HG02885 (cell line): ENCODE data around the gene SLC14A1.
A peak's percentile ranks its signal among the peaks of the same experiment; 100 is the strongest.
"Not testable (repeated sequence)": the region's sequence is repeated elsewhere in the genome, so short reads cannot be mapped to it uniquely, and the experiment has no call there.

ENCODE experiments used
- ATAC-seq: cut with Tn5 transposase; IDR thresholded peaks from one replicate; pipeline ENCODE4 v1.9.1; 2021; ENCODE audit warnings: mild to moderate bottlenecking; ENCODE audit not compliant: unreplicated experiment, poor library complexity

SLC14A1 gene

DNA sequence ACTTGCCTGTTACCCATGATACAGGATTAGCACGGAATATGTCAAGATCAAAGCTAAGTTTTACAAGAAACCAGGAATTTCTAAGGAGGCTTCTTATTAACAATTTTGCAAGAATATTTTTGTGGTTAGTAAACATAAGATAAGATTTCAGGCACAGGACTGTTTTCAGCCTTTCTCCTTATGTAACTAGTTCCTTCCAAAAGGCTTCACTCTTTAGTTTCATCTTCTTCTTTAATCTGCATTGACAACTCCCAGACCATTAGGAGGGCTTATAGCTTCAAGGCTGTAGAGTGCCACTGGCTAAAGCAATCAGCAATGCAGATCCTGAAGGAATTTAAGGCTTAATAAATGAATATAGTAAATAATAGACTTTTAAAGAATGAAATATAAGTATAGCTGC lies 29.3 kb downstream of the SLC14A1 start:
- ATAC-seq: no peak

DNA sequence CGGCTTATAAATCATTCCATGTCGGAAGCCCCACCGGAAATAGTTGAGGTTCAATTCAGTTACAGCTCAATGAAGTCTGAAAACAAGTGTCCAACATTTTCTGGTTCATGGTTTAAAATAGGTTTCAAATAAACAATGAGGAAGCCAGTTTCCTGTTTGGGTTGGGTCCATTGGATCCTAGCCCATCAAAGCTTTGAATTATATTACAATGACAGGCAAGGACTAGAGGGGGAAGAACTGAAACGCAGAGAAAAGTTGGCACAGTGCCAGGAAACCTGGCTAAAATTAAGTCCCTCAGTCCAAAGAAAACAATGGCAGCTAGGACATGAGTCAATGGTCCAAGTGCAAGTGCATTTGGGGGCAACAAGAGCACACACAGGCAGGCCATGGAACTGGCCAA lies 32.0 kb downstream of the SLC14A1 start:
- ATAC-seq: no peak

DNA sequence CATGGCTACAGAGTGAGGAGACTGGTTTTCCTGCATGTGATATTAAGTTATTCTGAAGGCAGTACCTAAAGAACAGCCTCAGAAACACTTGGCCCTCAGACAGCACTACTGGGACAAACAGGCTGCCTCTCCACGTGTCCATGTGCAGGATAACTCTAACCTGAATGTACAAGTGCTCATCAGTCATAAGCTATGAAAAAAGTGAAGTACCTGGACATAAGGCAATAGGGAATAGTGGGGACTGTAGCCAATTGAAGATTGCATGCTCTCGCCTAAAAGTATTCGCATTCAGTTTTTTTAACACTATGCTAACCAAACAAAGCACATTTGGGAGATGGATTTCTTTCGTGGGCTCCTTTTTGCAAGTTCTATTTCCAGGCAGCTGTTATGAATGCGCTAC lies 33.0 kb downstream of the SLC14A1 start:
- ATAC-seq: no peak

DNA sequence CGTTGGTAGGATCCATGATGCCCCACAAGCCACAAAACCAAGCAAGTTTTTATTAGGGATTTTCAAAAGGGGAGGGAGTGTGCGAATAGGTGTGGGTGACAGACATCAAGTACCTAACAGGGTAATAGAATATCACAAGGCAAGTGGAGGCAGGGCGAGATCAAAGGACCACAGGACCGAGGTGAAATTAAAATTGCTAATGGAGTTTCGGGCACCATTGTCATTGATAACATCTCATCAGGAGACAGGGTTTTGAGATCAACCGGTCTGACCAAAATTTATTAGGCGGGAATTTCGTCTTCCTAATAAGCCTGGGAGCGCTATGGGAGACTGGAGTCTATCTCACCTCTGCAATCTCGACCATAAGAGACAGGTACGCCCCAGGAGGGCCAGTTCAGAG lies 33.7 kb downstream of the SLC14A1 start:
- ATAC-seq: not testable (repeated sequence)

DNA sequence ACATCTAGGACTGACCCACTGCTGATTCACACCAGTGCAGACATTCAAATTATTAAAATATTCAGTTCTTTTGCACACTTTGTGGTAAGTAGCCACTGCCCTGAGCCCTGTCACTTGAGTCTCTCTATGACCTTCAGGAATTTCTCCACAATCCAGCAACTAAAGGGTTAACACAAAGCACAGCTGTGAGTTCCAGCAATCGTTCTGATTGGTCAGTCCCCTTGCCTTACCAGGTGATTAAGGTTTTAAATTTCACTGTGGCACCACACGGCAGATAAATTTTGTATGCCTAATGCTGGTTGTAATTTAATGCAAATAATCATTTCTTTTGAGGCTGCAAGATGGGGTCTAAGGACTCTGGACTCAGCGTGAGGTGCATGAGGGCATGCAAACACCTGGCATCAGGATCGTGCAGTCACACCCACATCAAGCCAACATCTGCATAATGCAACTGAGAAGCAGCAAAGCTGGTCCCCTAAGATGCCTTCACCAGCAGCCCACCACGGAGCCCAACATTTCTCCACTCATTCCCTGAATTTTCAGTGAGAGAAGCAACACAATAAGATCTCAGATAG lies 36.6 kb downstream of the SLC14A1 start:
- no peak for ATAC-seq

DNA sequence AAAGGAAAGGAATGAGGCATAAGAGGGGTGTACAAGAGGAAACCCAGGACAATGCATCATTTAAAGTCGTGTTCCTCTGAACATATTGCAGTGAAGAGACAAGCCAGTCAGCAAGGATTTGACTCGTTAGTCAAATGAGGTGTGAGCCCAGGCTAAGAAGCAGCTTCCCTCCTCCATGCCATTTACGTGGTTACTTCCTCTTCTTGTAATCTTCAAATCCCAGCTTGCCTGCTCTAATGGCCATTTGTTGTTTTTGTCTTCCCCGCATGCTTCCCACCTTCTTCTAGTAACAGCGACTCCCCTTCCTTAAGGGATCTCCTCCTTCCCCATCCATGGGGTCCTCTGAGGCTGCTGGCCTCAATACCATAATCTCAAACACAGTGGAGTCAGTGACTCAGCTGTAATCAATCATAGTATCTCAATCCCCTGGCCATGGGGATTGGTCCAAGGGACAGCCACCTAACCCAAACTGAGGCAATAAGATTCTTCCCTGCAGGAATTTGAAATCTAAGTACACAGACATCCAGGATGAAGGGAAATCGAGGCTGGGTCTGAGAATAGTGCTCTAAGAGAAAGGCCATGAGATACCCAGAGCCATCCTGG lies 37.6 kb downstream of the SLC14A1 start:
- ATAC-seq: no peak

DNA sequence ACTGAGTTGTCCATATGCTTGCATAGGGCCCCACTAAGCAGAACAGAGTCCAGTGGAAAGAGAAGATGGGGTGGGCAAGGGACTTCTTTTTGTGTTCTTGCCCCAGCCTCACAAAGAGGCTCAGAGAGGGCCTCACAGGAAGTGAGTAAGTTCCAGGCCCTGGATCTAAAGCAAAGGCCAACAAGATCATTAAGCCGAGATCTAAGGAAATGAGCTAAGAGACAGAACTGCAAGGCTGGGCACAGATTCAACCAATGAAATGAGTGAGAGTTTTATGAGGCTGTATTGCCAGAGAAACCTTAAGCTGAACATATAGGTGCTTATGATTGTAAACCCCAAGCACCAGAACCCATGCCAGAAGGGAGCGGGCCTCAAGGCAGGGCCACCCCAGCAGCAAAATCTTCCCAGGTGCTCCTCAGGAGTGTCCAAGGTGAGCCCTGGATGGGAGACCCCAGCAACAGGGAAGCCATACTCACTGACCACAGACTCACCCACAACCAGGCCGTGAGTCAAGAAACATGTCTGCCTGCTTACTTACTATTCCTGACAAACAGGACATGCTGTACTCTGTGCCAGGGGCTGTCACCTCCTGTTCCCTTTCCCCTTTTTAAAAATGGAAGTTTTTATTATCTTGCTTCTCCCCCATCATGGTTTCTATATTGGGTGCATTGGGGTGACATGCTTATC lies 40.2 kb downstream of the SLC14A1 start:
- ATAC-seq: no peak

DNA sequence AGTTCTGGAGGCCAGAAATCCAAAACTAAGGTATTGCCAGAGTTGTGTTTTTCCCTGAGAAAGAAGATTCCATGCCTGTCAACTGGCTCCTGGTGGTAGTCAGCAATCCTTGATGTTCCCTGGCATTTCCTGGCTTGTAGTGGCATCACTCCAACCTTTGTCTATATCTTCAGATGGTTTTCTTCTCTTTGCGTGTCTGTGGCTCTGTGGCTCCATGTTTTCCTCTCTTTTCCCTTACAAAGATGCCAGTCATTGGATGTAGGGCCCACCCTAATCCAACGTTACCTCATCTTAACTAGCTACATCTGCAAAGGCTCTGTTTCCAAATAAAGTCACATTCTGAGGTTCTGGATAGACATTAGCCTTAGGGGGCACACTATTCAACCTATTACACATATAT lies 41.8 kb downstream of the SLC14A1 start:
- no peak for ATAC-seq

DNA sequence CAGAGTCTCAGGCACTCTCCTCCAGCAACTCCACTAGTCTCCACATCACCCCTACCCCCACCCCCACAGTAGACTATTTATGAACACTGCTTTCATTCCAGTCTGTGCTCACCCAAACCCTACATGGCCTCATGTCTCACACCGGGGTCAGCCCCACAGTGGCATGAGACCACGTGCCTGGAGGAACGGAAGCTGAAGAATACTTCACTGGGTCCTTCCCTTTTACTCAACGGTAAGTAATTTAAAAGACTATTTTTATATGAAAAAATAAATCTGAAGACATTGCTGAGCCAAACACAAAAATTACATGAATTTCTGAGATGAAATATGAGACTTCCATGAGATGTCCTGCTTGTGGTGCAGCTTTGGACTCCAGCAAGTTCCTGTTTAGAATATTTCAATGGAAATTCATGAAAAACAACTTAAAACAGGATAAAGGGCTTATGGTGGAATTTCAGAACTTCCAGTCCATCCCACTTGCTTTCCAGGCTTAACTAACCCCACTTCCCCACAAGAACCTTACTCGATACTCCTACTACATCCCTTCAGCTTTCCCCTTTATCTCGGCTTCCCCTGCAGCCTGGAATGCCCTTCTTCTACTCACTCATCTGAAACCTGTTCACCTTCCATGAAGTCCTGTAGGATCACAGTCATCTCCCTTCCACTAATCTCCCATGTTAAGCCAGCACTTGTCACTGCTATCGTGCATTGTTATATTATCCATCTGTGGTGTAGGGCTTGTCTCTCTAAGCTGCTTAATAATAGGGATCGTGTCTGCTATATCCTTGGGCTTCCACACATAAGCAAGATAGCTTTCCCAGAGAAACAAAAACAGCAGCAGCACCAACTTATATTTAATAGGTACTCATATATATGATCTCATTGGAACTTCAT lies 47.9 kb downstream of the SLC14A1 start:
- no peak for ATAC-seq

DNA sequence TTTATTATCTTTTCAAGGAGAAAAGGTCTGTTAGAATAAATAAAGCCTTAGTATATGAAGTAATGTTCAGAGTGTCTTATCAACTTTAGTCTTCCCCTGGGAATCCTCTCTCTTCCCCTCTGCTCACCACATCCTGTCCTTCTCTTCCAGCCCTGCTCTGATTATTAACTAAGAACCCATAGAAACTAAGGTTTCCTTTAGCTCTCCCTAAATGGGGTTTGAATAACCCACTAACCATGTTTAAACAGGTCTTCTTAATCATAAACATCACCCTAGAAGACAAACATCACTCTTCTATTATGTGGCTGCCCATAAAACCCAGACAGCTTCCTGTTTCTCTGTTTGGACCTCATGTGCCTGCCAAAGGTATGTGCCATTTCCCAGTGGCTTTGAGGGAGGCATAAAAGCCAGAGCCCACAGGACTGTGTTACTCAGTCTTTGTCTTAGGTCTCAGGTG lies 50.1 kb downstream of the SLC14A1 start:
- ATAC-seq: peak; percentile 43

DNA sequence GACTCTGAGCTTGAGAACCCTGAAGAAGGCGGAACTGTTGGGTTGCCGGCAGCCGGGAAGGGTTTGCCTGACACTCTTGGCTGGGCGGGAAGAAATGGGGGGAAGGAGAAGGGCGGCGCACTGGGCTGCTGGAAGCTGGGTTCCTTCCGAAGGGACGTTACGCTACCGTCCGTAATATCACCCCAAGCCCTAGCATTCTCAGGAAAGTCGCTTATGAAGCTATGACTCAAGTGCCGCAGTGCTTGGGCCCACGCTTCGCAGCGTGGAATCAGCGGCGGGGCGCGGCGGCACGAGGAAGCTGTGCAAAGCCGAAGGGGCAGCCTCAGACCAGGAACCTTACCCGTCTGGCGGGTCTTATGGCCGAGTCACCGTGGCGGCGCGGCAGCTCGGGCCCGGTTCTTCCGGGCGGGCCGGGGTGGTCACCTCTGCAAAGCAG lies 51.3 kb downstream of the SLC14A1 start:
- no peak for ATAC-seq

DNA sequence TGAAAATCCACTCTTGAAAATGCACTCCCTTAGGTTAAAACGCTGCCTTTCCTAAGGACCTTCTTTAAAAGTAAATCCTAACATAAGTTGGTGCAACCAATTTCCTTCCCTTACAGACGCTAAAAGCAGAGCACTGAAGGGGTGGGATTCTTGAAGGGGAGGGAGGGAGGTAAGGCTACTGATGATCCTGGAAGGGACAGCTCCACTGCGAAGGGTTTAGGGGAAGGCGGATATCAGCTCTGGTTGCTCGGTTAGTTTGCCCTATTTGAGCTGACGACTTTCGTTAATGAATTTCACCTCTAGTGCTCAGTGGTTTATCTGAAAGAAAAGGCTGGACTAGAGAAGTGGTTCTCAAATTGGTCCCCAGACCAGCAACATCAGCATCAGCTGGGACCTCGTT lies 51.8 kb downstream of the SLC14A1 start:
- ATAC-seq: no peak

DNA sequence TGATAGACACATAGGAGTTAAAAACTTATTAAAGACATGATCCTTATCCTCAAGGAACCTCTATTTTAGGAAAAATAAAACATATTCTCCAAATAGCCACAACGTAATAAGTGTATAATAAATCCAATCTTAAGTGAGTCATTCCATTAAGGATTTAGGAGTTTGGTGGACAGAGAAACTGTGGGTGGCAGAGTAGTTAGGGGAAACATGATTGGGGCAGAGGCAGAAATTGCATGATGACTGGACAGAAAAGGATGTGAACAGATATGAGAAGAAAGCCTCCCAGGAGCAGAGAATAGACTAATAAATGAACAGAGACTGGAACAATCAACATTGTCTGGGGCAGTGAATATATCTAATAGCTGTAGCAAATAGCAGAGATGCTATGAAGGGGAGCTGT lies 53.4 kb downstream of the SLC14A1 start:
- no peak for ATAC-seq

DNA sequence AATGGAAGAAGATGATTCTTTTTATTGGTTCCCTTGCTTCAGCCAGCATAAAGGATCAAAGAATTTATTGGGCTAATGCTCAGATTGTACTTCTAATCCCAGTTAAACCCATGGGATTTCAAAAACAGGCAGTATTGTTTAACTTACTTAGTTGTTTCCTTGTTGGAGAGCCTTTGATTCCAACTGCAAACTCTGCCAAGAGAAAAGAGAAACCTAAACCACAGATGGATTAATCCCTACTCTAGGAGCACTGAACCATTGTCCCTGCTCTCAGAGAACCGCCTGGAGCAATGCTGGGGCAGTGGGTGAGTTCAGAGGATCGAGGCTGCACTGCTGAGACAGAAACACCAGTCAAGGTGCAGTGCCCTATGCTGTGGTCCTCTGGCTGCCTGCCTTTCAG lies 56.6 kb downstream of the SLC14A1 start:
- ATAC-seq: no peak

DNA sequence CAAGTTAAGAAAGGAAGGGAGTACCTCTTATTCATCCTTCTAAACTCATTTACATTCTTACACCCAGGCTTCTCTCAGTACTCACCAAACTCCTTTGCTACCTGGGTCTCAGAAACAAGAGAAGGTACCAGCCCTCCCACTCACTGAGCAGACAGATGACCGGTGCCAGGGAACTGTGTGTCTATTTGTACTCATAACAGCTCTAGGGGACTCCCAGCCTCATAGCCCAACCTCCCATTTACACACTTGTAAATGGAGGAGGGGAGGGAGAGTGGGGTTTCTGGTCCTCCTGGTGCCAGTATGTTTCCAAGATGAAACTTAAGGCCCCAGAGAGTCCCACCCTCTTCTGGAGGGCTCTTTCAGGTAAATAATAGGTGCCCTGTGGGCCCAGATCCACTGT lies 58.7 kb downstream of the SLC14A1 start:
- no peak for ATAC-seq

DNA sequence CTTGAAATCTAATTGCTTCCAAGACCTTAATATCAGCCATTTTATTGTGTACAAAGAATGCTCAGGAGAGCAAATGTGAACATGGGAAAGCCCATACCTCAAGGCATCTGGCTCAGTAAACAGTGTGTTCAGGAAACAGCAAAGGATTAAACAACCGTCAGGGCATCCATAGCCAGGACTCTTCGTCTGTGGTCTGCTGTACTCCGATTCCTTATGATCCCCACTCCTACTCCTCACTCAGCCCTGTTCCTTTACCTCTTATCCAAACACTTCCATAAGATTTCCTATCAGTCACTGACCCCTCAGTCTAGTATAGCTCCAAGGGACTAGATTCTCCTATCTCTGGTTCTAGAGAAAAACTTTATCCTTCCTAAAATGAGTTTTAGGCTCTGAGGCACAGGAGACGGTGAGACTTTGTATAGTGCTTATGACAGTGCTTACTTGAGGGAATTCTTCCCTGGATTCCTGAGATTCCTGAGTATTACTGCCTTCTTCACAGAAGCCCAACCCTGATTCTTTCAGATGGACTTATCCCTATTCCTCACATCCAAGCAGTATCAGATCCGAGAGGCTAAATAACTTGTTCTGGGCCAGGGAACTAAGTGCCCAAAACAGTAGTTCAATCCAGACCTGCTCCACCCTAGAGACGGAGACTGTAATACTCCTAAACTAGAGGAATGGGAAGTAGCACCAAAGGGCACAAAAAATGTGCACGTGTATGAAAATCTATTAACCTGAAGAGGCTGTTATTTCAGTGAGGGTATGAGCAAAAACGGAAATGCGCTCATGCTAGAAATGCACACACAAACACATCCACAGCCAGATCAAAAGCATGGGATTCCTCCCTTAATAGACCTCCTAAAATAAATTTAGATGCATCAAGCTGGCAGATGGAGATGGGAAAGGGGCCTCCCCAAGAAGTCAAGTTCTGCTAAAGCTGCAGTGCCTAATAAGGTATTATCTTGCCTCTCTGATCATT lies 59.4 kb downstream of the SLC14A1 start:
- no peak for ATAC-seq

DNA sequence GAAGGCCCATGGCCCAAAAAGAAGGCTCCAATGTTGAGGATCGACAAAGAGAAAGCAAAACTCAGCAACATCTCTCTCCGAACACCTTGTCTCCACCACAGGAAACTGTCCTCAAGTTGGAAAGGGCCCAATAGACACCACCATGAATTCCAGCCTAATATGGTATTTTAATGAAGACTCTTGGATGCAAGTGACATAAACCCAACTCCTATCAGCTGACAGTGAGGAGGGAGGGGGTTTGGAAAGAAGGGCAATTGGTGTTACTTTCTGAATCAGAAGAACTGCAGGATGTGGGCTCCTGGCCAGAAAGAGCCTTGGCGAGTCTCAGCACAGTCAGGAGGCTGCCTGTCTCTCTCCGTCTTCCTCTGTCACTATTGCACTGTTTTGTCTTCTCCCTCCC lies 61.2 kb downstream of the SLC14A1 start:
- no peak for ATAC-seq

DNA sequence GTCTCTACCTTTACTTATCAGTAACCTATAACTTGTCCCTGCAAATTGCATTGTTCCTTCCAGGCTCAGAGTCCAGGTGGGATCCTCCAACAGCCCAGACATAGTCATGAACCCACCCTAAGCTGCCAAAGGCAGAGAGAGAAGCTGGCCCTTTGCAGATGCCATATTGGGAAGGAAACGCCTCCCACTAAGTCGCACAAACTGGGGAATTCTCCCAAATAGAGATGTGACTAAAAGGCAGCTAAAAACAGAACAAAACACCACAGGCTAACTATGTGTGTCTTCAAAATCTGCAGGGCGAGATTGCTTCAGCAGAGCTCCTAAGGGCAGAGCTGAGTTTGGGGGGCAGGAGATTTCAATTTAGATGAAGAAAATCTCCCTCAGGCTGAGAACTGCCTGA lies 63.0 kb downstream of the SLC14A1 start:
- ATAC-seq: no peak

DNA sequence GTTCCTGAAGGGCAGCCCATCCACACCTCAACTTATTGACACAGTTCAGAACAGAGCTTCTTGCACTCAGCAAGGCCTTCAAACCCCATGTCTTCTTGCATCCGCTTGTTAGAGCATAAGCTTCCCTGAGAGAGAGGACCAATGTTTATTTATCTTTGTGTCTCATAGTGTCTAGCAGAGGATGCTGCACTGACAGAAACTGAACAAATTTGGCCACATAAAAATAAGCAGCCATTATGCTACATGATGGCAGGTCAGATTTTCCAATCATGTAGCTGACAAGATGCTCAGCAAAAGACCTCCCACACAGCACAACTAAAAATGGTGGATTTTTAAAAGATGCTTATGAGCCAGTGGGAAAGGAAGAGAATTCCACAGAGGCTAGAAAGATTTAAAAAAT lies 63.4 kb downstream of the SLC14A1 start:
- ATAC-seq: no peak

DNA sequence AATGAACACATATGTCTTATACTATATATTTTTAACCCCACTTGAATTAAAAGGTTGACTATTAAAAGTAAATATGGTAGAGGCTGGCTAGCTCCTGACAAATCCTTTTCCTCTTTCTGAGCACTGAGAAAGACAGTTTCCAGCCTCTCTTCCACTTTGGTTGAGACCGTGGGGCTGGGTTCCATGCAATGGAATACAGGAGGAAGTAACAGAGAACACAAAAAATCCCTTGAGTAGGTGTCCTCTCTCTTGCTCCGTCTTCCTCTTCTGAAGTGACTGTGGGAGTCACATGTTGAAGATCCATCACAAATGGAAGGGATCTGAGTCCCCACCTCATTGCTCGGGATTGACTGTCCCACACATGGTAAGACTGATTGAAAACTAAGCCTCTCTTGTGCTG lies 64.9 kb downstream of the SLC14A1 start:
- no peak for ATAC-seq
